D721Med (cell line): ENCODE measurements around the gene PLCE1.
A peak's percentile ranks its signal among the peaks of the same experiment; 100 is the strongest.

ENCODE experiments used
- DNase-seq: peaks from one replicate; pipeline ENCODE4 v3.0.0; 2011; ENCODE audit warnings: low spot score; ENCODE audit not compliant: insufficient read length
- FAIRE-seq: peaks from 2 replicates; lab custom pipeline; 2011; peaks lifted over from hg19 to GRCh38; lab: Jason Lieb, UNC
- CTCF ChIP-seq: IDR thresholded peaks from 2 replicates; pipeline ENCODE4 v1.5.1; 2012; ENCODE audit warnings: mild to moderate bottlenecking, control low read depth; ENCODE audit not compliant: insufficient read depth; ENCODE audit errors: missing control alignments

PLCE1 gene

GRCh38 chr10:93993782-93994437, at the start of gene PLCE1:
Gene PLCE1 (plus strand): TSS chr10:93993931. CDS start chr10:94031047, 37,116 bp downstream.
- no peak for TF ChIP-seq CTCF
- DNase-seq (peak; percentile 48), FAIRE-seq (no peak)

- no peak for DNase-seq
- no peak for FAIRE-seq
- TF ChIP-seq CTCF = no peak
These were observed 47.9 kb upstream of the PLCE1 start for GRCh38 chr10:93945819-93946218.

GRCh38 chr10:93947055-93947454, 46.7 kb upstream of the PLCE1 start:
- no peak for DNase-seq
- no peak for TF ChIP-seq CTCF
- no peak for FAIRE-seq

GRCh38 chr10:93947524-93947923, 46.2 kb upstream of the PLCE1 start:
- TF ChIP-seq CTCF = no peak
- FAIRE-seq (no peak), DNase-seq (no peak)

- FAIRE-seq (no peak), DNase-seq (no peak)
- TF ChIP-seq CTCF = no peak
These were observed 41.8 kb upstream of the PLCE1 start for GRCh38 chr10:93951905-93952304.

GRCh38 chr10:93954299-93954698, 39.4 kb upstream of the PLCE1 start:
- no peak for TF ChIP-seq CTCF
- no peak for DNase-seq
- no peak for FAIRE-seq

GRCh38 chr10:93954726-93955363, 38.9 kb upstream of the PLCE1 start:
- no peak for FAIRE-seq
- TF ChIP-seq CTCF = no peak
- DNase-seq = no peak
